ENCODE data around the gene COL5A1. TPM values are rescaled to one million over a fixed set of nuclear protein-coding genes. Genes with fewer than 3 reads are reported as not detected.
A peak's percentile ranks its signal among the peaks of the same experiment; 100 is the strongest.

COL5A1 gene
- total and polyA plus RNA-seq, 2 experiments from 2014 or later, result 2.5 to 13.1 TPM

DNA sequence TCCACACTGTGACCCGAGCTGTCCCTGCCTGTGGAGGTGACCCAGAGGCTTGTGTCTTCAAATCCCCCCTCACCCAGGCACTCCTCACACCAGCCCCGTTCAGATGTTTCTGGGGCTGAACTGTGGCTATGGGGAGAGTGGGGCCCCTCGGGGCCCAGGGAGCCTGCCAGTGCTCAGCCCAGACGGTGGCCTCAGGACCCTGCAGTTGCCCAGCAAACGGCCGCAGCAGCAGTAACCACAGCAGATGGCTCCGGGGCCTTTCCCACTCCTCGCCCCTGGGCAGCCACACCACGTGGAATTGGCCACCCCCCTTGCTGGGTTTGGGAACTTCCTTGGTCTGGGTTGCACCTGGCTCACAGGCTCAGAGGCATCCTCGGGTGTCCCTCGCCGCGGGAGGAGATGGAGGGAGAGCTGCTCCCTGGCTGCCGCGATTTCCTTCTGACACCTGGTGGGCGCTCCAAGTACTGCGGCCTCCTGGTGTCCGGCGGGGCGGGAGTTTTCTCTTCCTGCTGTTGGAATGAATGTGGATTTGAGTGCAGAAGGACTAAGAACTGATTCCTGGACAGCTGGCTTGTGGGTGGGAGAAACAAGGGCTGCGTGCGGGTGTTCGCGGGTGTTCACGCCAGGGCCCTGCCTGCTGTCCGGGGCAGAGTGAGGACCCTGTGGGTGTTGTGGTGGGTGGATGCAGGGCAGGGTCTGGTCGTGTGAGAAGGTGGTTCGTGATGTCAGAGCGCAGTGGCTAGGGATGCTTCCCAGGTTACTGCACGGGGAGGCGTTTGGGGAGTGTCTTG lies 97.5 kb downstream of the COL5A1 start:
- Histone ChIP-seq H4K20me1 (replicated peaks; ENCODE audit: insufficient read depth) (no peaks in the 10 kb centered on the region), H3K36me3 (ENCODE audit: insufficient read depth) (no peaks in the 10 kb centered on the region), H3K27ac (ENCODE audit: low read depth) (no peak overlapping the region), H3K4me1 (ENCODE audit: insufficient read depth) (no peaks in the 10 kb centered on the region), H3K4me3 (no peak overlapping the region), H3K27me3 (ENCODE audit: insufficient read depth) (no peaks in the 10 kb centered on the region), H3K9me2 (ENCODE audit: insufficient read depth) (no peaks in the 10 kb centered on the region), H3K79me2 (replicated peaks; ENCODE audit: insufficient read depth) (no peaks in the 10 kb centered on the region), H3F3A (replicated peaks; ENCODE audit: low read depth) (no peaks in the 10 kb centered on the region), H3K4me2 (no peak overlapping the region), H2AFZ (no peak overlapping the region)
- Mint-ChIP-seq H3K27me3 (ENCODE audit: insufficient read depth, low read depth, poor library complexity) (peaks cover 11% of the 10 kb centered on the region), H3K9me3 (no peaks in the 10 kb centered on the region), H3K36me3 (ENCODE audit: low read depth) (no peaks in the 10 kb centered on the region; the same call in 2 of the 3 replicates), H3K4me3 (no peak overlapping the region), H3K27ac (no peak overlapping the region; the same call in 1 of the 2 replicates), H3K4me1 (peaks cover 3% of the 10 kb centered on the region; the same call in 2 of the 3 replicates)
- ATAC-seq, result peak; percentile 83
- peak; percentile 85 for DNase-seq (ENCODE audit: low spot score)
- TF ChIP-seq, protein P1, sequence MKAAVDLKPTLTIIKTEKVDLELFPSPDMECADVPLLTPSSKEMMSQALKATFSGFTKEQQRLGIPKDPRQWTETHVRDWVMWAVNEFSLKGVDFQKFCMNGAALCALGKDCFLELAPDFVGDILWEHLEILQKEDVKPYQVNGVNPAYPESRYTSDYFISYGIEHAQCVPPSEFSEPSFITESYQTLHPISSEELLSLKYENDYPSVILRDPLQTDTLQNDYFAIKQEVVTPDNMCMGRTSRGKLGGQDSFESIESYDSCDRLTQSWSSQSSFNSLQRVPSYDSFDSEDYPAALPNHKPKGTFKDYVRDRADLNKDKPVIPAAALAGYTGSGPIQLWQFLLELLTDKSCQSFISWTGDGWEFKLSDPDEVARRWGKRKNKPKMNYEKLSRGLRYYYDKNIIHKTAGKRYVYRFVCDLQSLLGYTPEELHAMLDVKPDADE (IDR thresholded peaks at IDR 0.05), result no peak
- TF ChIP-seq, protein P2, sequence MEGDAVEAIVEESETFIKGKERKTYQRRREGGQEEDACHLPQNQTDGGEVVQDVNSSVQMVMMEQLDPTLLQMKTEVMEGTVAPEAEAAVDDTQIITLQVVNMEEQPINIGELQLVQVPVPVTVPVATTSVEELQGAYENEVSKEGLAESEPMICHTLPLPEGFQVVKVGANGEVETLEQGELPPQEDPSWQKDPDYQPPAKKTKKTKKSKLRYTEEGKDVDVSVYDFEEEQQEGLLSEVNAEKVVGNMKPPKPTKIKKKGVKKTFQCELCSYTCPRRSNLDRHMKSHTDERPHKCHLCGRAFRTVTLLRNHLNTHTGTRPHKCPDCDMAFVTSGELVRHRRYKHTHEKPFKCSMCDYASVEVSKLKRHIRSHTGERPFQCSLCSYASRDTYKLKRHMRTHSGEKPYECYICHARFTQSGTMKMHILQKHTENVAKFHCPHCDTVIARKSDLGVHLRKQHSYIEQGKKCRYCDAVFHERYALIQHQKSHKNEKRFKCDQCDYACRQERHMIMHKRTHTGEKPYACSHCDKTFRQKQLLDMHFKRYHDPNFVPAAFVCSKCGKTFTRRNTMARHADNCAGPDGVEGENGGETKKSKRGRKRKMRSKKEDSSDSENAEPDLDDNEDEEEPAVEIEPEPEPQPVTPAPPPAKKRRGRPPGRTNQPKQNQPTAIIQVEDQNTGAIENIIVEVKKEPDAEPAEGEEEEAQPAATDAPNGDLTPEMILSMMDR (conservative IDR thresholded peaks at IDR 0.05; ENCODE audit: low read depth in 2 of 2), result peak; percentile 74 to 76

DNA sequence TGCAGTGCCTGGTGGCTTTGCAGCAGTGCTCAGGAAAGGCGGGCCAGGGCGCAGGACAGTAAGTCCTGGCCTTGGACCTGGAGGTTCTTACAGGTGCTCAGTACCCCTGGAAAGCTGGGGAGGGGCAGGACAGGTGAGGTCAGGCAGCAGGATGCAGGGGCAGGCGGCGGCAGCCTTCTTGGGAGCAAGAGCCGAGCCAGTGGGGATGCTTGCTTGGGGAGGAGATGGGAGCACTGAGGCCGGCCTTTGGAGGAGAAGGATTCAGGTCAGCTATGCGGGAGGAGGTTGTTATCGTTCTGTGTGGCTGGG lies 98.0 kb downstream of the COL5A1 start:
- Mint-ChIP-seq H3K27me3 (ENCODE audit: insufficient read depth, low read depth, poor library complexity) (peaks cover 11% of the 10 kb centered on the region), H3K9me3 (no peaks in the 10 kb centered on the region), H3K4me3 (no peak overlapping the region), H3K27ac (no peak overlapping the region), H3K4me1 (peaks cover 3% of the 10 kb centered on the region; the same call in 2 of the 3 replicates), H3K36me3 (ENCODE audit: low read depth) (no peaks in the 10 kb centered on the region; the same call in 2 of the 3 replicates)
- no peaks in the 10 kb centered on the region for H3K36me3 ChIP-seq (ENCODE audit: insufficient read depth)
- TF ChIP-seq EZH2phosphoT487 (IDR thresholded peaks at IDR 0.05; ENCODE audit: unreplicated experiment), result no peak
- TF ChIP-seq, protein P2 (conservative IDR thresholded peaks at IDR 0.05; ENCODE audit: low read depth in 2 of 2), result no peak
- no peak for TF ChIP-seq NANOG (IDR thresholded peaks at IDR 0.05; ENCODE audit: borderline replicate concordance)
- TF ChIP-seq STAT1 (IDR thresholded peaks at IDR 0.05; ENCODE audit: unreplicated experiment), result no peak
- H3K27ac ChIP-seq (ENCODE audit: low read depth), result no peak overlapping the region
- H3K4me3 ChIP-seq, result no peak overlapping the region
- ATAC-seq (no peak), DNase-seq (ENCODE audit: low spot score) (no peak)
- H3K27me3 ChIP-seq (ENCODE audit: insufficient read depth), result no peaks in the 10 kb centered on the region
- H3F3A ChIP-seq (replicated peaks; ENCODE audit: low read depth), result no peaks in the 10 kb centered on the region
- no peaks in the 10 kb centered on the region for H4K20me1 ChIP-seq (replicated peaks; ENCODE audit: insufficient read depth)
- H3K4me1 ChIP-seq (ENCODE audit: insufficient read depth), result no peaks in the 10 kb centered on the region
- H2AFZ ChIP-seq, result no peak overlapping the region
- no peaks in the 10 kb centered on the region for H3K79me2 ChIP-seq (replicated peaks; ENCODE audit: insufficient read depth)
- H3K4me2 ChIP-seq, result no peak overlapping the region
- no peaks in the 10 kb centered on the region for H3K9me2 ChIP-seq (ENCODE audit: insufficient read depth)

Measured in GM23338 (cell line).